GM19193 (cell line): ENCODE results near the gene PWWP2B.

ENCODE experiments used
- POLR2A ChIP-seq: IDR thresholded peaks from 4 replicates; pipeline ENCODE4 v1.6.1; 2011; ENCODE audit not compliant: insufficient read depth, insufficient read length; ENCODE audit errors: extremely low read depth

PWWP2B gene

DNA sequence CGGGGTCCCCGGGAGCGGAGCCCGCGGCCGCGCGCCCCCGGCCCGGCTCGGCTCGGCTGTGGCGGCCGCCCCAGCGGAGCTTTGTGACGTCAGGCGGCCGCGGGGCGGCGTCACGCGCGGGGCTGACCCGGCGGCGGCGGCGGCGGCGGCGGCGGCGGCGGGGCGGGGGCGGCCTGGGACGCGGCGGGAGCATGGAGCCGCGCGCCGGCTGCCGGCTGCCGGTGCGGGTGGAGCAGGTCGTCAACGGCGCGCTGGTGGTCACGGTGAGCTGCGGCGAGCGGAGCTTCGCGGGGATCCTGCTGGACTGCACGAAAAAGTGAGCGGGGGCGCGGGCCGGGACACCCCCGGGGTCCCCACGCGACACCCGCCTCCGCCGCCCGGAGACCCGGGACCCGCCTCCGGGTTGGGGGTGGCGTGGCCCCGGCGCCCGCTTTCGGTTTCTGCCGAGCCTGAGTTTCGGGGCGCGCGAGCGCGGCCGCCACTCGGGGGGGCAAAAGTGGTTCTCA is at the start of gene PWWP2B:
PWWP2B (plus strand) TSS at position 165 of the 506 bp plus-strand sequence; CDS start at position 192, 27 bp downstream.
- no peak for TF ChIP-seq POLR2A

DNA sequence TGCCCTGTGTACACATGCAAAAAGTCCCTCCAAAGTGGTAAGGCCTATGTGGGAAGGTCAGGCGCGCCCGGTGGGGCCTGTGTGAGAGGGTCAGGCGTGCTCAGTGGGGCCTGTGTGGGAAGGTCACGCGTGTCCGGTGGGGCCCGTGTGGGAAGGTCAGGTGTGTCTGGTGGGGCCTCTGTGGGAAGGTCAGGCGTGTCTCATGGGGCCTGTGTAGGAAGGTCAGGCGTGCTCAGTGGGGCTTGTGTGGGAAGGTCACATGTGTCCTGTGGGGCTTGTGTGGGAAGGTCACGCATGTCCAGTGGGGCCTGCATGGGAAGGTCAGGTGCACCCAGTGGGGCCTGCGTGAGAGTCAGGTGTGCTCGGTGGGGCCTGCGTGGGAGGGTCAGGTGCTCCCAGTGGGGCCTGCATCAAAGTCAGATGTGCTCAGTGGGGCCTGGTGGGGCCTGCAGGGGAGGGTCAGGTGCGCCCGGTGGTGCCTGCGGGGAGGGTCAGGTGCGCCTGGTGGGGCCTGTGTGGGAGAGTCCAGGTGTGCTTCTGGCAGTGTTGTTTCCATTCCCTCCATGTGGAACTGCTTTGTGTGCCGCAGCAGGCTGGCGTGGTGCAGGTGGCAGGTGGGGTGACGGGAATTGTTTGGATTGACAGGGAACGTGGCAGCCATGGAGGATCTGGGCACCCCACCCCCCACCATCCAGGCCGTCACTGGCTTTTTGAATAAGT is 49.6 kb upstream of the PWWP2B start:
- no peak for TF ChIP-seq POLR2A

DNA sequence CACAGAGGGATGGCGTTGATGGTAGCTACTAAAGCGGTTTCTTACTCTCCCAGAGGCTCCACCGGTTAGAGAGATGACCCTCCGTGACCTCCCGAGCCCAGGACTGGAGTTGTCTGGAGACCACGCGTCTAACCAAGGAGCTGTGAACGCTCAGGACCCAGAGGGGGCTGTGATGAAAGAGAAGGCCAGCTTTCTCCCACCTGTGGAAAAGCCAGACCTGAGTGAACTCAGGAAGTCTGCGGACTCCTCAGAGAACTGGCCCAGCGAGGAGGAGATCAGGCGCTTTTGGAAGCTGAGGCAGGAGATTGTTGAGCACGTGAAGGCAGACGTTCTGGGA is 49.1 kb upstream of the PWWP2B start:
- TF ChIP-seq POLR2A, result no peak

DNA sequence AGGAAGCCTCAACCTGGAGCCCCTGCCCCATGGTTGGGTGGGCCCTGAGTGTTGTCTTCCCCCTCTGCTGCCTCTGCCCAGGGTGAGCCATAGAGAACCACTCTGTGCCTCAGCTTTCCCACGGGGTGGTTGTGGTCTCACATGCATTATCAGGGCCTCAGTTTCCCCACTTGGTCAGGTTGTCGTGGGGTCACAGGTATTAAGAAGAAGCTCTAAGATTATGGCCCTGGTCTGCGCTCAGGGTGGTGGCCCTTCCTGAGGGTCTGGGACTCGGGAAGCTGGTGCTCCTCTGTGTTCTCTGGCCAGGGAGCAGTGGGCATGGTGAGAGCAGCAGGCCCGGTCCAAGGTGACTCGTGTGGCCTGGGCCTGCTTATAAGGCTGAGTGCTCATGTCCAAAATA is 47.2 kb upstream of the PWWP2B start:
- no peak for TF ChIP-seq POLR2A

DNA sequence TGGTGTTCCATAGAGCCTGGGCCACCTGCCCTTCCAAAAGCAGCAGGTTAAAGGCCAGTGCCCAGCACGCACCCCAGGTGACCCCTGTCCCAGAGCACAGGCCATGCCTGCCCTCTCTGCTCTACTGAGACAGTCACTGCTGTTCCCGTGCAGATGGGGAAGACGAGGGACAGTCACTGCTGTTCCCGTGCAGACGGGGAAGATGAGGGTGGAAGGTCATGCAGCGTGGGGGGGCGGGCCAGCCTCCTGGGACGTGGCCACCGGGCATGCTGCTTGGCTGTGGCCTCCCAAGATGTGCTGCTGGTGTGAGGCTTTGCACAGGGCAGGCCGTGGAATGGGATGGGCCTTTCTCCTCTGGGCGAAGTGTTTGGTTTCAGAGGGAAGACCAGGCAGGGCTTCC is 46.6 kb upstream of the PWWP2B start:
- no peak for TF ChIP-seq POLR2A

DNA sequence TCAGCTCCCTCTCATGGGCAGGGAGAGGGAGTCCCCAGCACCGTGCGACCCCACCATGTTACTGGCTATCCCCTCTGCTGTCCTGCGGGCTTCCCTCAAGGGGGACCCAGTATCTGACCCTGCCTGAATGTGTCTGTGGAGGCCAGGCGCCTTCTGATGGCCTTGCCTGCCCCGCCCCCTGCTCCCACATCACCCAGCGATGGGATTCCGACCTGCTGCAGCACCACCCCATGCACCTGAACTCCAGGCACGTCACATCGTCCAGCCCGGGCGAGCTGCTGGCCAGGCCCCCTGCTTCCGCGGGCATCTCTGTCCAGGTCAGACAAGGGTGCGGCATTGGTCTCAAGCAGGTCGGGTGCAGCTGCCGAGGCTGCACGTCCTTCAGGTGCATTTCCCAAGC is 46.1 kb upstream of the PWWP2B start:
- TF ChIP-seq POLR2A, result no peak

DNA sequence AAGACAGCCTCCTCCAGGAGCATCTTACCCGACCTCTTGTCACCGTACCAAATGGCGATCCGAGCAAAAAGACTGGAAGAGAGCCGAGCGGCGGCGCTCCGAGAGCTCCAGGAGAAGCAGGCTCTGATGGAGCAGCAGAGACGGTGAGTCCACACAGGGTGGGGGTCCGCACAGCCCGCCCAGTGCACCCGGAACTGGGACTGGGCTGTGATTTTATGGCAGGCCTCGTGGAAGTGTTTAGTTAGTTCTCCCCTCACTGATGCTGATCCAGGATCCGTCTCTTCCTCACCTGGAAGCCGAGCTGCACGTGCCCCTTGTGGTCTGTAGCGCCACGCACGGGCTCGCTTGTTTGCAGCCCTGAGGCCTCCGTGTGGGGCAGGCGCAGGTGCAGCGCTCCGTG is 45.4 kb upstream of the PWWP2B start:
- TF ChIP-seq POLR2A, result no peak

DNA sequence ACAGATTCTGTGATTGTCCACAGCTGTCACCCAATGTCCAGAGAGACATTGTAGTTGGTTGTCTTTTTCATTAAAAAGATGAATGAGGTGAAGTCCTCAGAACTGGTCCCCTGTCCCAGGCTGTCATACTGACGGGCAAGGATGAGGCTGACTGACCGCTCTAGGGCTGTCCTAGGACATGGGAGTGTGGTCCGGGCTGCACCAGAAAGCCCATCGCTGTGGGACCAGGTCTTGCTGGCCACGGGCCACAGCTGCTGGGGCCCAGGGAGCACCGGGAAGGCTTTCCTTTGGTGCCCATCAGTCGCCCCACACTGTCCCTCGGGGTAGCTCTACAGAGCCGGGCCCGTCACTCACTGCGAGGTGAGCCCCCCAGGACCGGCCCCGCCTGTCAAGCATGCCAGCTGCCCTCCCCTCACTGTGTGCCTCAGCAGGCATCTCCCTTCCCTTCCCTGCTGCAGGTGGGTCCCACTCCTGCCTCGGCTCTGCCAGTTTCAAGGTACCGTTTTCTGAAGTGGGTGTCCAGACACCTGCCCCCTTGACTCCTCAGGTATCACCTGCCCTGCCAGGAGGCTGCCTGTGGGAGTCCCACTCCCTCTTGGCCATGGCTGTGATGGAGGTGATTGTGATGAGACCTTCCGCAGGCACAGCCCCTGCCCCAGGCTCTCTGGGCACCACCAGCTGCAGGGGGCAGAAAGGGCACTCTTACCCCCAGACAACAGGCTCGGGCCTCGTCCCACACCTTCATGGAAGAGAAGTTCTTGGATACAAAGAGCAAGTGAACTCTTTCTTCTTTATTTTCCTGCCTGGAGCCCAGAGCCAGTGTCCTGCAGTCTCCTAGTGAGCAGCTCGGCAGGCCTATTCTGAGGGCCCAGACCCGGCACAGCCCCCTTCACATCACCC is 43.3 kb upstream of the PWWP2B start:
- no peak for TF ChIP-seq POLR2A

DNA sequence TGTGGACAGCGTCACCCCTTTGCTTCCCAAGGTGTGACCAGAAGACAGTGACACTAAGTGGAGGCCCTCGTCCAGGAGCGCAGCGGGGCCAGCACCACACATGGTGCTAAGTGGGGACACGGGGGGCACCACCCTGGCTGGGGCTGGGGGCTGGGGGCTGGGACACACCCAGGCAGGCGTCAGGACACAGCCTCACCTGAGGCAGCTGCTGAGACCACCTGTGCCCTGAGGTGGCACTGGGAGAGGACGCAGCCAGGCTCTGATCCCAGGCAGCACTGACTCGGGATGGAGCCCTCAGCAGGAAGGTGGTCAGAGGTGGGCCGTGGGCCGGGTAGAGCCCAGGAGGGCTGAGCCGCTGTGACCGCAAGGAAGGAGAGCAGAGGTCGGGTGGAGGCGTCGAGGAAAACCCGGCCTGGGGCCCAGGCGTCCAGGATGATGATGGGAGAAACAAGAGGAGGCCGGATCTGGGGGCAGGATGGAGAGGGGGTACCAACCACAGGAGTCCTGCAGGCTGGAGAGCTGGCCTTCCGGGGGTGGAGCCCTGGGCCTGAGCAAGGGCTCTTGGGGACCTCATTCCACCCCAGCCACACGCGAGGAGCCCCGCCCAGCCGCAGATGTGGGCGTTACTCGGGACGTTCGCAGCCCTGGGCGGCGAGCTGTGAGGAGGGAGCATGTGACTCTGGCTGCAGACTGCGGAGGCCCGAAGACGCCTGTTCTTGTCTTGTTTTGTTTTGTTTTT is 42.5 kb upstream of the PWWP2B start:
- no peak for TF ChIP-seq POLR2A

DNA sequence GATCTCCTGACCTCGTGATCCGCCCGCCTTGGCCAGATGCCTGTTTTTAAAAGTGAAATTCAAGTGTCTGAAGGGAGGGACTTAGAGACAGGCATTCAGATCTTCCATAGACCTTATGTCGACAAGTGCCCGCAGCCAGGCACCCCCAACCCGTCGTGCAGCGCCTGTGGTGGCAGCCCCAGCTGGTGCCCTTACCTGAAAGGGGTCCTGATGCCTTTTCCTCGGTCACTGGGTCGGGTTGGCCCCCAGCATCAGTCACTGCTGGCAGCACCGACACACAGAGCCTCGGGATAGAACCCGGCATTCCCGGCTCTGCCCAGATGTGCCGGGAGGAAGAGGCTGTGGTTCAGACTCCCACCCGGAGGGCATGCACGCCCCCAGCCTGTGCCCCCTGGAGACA is 41.7 kb upstream of the PWWP2B start:
- no peak for TF ChIP-seq POLR2A

DNA sequence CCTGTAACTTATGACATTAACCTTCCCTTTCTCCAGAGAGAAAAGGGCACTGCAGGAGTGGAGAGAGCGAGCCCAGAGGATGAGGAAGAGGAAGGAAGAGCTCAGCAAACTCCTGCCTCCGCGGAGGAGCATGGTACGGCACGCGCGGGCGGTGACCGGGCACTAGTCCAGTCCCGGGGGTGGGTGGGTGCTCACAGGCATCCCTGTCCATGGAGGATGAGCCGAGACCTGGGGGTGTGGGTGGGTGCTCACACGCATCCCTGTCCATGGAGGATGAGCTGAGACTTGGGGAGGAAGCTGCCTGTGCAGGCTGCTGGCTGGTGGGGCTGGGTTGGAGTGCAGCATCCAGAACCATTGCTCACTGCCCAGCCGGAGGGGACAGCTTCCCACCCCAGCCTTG is 41.2 kb upstream of the PWWP2B start:
- no peak for TF ChIP-seq POLR2A

DNA sequence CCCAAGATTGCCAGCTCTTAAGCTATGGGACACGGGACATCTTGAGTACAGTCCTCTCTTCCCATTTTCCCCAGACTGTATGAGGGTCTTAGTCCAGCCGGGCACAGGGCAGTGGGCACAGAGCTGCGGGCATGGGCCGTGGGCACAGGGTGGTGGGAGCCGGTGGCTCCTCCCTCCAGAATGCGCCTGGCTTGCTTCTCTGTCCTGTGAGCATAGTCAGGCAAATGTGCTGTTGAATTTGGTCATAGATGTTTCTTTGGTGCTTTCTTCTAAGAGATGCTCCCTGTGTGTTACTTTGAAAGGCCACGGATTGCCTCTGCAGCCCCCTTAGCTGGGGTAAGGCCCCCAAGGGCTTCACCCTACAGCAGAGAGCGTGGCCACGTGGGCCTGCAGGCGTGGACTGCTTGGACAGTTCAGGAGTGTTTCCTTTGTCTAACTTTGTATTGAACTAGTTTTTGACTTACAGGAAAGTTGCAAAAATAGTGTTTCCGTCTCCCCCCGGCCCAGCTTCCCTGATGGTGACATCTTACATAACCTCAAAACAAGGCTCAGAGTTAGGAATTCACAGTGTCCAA is 40.3 kb upstream of the PWWP2B start:
- TF ChIP-seq POLR2A, result no peak

DNA sequence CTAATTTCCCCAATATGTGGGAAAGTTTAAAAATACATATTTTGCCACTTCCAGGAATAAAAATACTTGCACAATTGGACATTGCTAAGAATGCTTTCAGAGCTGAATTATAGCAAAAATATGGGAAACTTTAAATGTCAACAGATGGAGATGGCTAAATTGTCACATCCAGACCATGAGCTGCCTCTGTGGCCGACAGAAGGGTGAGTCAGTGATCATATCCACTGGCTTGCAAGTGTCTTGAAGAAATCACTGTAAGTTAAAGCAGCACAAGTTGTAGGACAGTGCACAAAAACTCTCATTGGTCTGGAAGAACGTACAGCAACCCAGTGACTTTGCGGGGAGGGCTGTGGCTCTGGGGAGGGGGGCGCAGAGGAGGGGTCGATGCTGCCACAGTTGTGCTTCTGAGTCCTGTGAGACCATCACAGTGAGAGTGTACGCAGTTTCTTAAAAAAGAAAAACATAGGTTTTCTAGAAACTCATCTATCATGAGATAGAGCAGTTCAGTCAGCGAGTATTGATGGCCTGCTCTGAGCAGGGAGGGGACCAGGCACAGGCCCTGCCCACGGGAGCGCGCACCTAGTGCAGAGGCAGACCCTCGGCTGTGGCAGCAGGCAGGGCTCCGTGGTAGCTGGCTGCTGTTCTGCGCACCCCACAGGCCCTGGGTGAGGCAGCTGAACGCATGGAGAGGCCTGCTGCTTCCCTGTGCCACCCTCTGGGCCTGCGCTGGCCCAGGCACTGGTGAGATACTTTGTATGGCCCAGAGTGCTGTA is 39.5 kb upstream of the PWWP2B start:
- no peak for TF ChIP-seq POLR2A
